ENCODE data around the gene RBMS1. TPM values are rescaled to one million over a fixed set of nuclear protein-coding genes. Genes with fewer than 3 reads are reported as not detected.

RBMS1 gene
- total and polyA plus RNA-seq, 2 of the 13 experiments (the other 11 are each of a cell fraction or from before 2014, with no cell fraction given), result 55.5 to 110 TPM

DNA sequence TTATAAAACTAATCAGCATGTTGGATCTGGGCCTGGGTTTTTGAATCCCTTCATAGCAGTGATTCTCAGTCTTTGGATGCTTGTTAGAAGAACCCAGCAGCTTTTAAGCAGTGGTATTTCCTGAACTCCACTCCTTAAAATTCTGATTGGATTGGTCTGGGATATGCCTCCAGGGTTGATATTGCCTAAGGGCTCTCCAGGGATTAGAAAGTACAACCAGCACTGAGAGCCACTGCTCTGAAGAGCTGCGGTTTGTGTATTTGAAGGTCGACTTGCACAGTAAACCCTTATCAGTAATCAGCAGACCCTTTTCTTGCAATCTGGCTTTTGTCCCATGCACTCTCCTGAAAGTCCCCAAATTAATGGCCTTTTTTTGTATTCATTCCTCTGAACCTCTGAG lies 17.0 kb upstream of the RBMS1 start:
- no peak for DNase-seq (ENCODE audit: low spot score)
- no peak for ATAC-seq
- Histone ChIP-seq H2AFZ (ENCODE audit: low read length) (no peak overlapping the region), H4K20me1 (ENCODE audit: insufficient read depth, low read length) (no peaks in the 10 kb centered on the region), H3K4me2 (ENCODE audit: low read depth, low read length) (no peak overlapping the region), H3K9me3 (ENCODE audit: low read length) (no peaks in the 10 kb centered on the region), H3K9ac (ENCODE audit: insufficient read depth, low read depth, low read length) (no peak overlapping the region), H3K36me3 (replicated peaks in 1 of 2; ENCODE audit: control insufficient read depth in 1 of 2, insufficient read depth in 2 of 2, low read length in 2 of 2) (no peaks in the 10 kb centered on the region), H3K4me1 (ENCODE audit: insufficient read depth, low read length) (peaks cover 15% of the 10 kb centered on the region), H3K27ac (ENCODE audit: extremely low read length, insufficient read depth, low read length) (no peak overlapping the region), H3K4me3 (replicated peaks in 1 of 3; ENCODE audit: insufficient read depth in 1 of 3, low read depth in 2 of 3, low read length in 3 of 3) (no peak overlapping the region), H3K27me3 (ENCODE audit: control insufficient read depth in 1 of 2, insufficient read depth in 2 of 2, low read length in 2 of 2) (peaks cover 0 to 21% of the 10 kb centered on the region in 2 experiments; a peak in 3 of 5 replicates), H3K79me2 (ENCODE audit: insufficient read depth, low read length) (no peaks in the 10 kb centered on the region)
- no peak for FAIRE-seq
- intact Hi-C loops (cut with micrococcal nuclease; ENCODE audit: unreplicated experiment) (no loop called here), in situ Hi-C loops (cut with HindIII; ENCODE audit: extremely low pct_ligation_motif_present, low pct_unique_long_range_greater_than_20kb) (no loop called here)
- no TSS peak for BruUV-seq (replicated peaks)
- ChIA-PET POLR2A (no interaction called here), CTCF (ENCODE audit: low intra/inter-chr PET ratio, low total read pairs) (no interaction called here)
- WGBS (ENCODE audit: low lambda C conversion rate), result 25% methylated on average over 2 of the region's 2 CpGs
- no peak for TF ChIP-seq ZNF383 (CRISPR knock-in tag; IDR thresholded peaks at IDR 0.05; ENCODE audit: borderline replicate concordance)
- TF ChIP-seq, protein P1, sequence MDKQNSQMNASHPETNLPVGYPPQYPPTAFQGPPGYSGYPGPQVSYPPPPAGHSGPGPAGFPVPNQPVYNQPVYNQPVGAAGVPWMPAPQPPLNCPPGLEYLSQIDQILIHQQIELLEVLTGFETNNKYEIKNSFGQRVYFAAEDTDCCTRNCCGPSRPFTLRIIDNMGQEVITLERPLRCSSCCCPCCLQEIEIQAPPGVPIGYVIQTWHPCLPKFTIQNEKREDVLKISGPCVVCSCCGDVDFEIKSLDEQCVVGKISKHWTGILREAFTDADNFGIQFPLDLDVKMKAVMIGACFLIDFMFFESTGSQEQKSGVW (CRISPR knock-in tag; IDR thresholded peaks at IDR 0.05; ENCODE audit: borderline replicate concordance), result no peak
- no peak for TF ChIP-seq ZNF816 (CRISPR knock-in tag; IDR thresholded peaks at IDR 0.05; ENCODE audit: borderline replicate concordance)
- TF ChIP-seq POGZ (CRISPR knock-in tag; IDR thresholded peaks at IDR 0.05), result no peak
- no peak for TF ChIP-seq HNRNPK (IDR thresholded peaks at IDR 0.05; ENCODE audit: low read depth, low read length, poor library complexity, severe bottlenecking)
- TF ChIP-seq, protein P2, sequence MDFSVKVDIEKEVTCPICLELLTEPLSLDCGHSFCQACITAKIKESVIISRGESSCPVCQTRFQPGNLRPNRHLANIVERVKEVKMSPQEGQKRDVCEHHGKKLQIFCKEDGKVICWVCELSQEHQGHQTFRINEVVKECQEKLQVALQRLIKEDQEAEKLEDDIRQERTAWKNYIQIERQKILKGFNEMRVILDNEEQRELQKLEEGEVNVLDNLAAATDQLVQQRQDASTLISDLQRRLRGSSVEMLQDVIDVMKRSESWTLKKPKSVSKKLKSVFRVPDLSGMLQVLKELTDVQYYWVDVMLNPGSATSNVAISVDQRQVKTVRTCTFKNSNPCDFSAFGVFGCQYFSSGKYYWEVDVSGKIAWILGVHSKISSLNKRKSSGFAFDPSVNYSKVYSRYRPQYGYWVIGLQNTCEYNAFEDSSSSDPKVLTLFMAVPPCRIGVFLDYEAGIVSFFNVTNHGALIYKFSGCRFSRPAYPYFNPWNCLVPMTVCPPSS (IDR thresholded peaks at IDR 0.05), result no peak
- TF ChIP-seq ELF3 (CRISPR knock-in tag; IDR thresholded peaks at IDR 0.05), result no peak
- no peak for TF ChIP-seq SOX13 (IDR thresholded peaks at IDR 0.05)
- TF ChIP-seq SOX13 (CRISPR knock-in tag; conservative IDR thresholded peaks at IDR 0.05 in 1 of 2, IDR thresholded peaks at IDR 0.05 in 1 of 2), result no peak
- no peak for TF ChIP-seq ZNF569 (CRISPR knock-in tag; IDR thresholded peaks at IDR 0.05; ENCODE audit: borderline replicate concordance)
- TF ChIP-seq JUN (CRISPR knock-in tag; IDR thresholded peaks at IDR 0.05), result no peak
- no peak for TF ChIP-seq ZBTB21 (CRISPR knock-in tag; IDR thresholded peaks at IDR 0.05)
- no peak for TF ChIP-seq FOXP1 (IDR thresholded peaks at IDR 0.05)
- TF ChIP-seq FOXP1 (CRISPR knock-in tag; IDR thresholded peaks at IDR 0.05), result no peak
- TF ChIP-seq JDP2 (CRISPR knock-in tag; IDR thresholded peaks at IDR 0.05; ENCODE audit: borderline replicate concordance), result no peak
- no peak for TF ChIP-seq IRX3 (CRISPR knock-in tag; IDR thresholded peaks at IDR 0.05; ENCODE audit: borderline replicate concordance, low read depth)
- TF ChIP-seq REPIN1 (CRISPR knock-in tag; IDR thresholded peaks at IDR 0.05; ENCODE audit: borderline replicate concordance, low read depth), result no peak

Measured in HepG2 (cell line).